GM19239 (cell line): Measurements from ENCODE around the gene SPOCK1.

Experiments
- DNase-seq: peaks from one replicate; pipeline ENCODE4 v3.0.0; 2011; ENCODE audit warnings: low spot score; ENCODE audit not compliant: insufficient read length
- FAIRE-seq: peaks from 2 replicates; lab custom pipeline; 2011; peaks lifted over from hg19 to GRCh38; lab: Jason Lieb, UNC

Gene SPOCK1

DNA sequence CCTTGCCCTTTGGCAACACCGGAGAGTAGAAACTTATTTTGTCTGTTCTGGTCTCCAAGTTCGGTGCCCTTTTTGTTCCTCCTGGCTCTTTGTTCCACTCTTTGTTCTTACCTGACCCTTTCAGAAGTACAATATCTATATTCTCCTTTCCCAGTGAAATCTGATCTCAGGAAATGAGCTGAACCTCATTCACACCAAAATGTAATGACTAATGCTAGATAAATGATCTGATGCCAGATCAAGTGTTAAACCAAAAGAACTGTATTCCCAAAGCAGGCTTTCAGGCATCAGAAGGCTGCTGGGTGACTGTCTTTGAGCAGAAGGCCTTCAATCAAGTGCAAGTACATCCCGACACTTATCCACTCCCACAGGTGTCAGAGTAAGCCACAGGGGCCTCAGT, 156.4 kb downstream of the SPOCK1 start:
- no peak for FAIRE-seq
- no peak for DNase-seq

DNA sequence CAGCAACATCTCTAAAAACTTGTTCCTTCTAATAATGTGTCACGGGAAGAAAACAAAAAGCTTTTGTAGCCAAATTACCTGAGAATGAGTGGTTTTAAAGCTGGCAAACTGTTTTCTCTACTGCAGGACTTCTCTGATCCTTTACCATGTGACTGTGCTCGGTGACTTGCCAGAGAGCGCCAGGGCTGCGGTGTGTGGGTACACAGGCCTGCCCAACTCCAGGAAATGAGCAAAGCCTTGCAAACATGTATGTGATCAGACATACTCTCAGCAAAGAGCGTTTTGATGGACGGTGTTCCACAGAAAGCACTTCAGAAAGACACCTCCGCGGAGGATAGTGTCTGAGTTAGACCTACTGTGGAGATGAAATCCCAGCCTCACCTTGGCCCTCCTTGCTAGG, 157.3 kb downstream of the SPOCK1 start:
- FAIRE-seq = no peak
- DNase-seq = no peak

DNA sequence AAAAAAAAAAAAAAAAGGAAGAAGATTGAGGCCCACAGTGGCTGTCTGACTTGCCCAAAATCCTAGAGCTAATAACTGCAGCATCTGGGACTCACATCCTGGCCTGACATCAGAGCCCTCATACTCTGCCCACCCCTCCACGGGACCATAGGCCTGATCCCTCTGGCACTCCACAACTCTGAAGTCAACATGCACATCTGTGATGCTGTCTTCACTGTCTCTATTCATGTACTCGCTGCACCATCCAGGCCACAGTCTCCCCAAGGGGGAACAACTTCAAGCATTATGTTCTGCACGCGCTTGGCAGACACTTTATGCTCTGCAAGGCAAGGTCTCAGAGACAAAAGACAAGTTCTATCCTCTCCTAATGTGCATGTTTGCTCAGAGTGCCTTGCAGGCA, 158.2 kb downstream of the SPOCK1 start:
- FAIRE-seq (no peak), DNase-seq (no peak)

DNA sequence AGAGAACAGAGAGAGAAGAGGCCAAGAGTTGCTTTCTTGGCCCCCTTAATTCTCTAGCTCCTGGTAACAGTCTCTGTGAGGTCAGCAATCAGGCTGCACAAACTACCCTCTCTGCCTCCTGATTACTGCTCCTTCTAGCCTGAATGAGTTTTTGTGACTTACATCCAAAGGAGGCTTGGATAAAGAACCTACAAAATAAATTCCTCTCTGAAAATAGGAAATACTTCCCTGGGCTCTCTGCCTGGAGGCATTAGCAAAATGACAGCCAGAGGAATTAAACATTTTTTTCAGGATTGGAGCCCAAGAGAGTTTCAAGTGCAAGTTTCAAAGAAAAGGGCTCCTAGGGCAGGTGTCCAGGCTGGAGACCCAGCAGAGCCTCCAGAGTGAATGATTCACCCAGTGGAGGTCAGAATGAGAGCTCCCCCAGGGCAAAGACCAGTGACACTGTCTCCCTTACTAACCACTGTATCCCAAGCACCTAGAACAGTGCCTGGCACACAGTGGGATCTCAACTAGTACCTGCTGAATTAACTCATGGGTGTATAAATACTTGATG, 162.5 kb downstream of the SPOCK1 start:
- no peak for FAIRE-seq
- no peak for DNase-seq

- FAIRE-seq (no peak), DNase-seq (no peak)
Observed at GRCh38 chr5:137336161-137336560, 163.0 kb downstream of the SPOCK1 start.

- FAIRE-seq = no peak
Observed at GRCh38 chr5:137335493-137335892, 163.6 kb downstream of the SPOCK1 start.

GRCh38 chr5:137333928-137334327, 165.2 kb downstream of the SPOCK1 start:
- FAIRE-seq (no peak), DNase-seq (no peak)

More at GRCh38 chr5:137335493-137335892, 163.6 kb downstream of the SPOCK1 start:
- DNase-seq = no peak

- FAIRE-seq (no peak), DNase-seq (no peak)
Observed at GRCh38 chr5:137333475-137333874, 165.7 kb downstream of the SPOCK1 start.

DNA sequence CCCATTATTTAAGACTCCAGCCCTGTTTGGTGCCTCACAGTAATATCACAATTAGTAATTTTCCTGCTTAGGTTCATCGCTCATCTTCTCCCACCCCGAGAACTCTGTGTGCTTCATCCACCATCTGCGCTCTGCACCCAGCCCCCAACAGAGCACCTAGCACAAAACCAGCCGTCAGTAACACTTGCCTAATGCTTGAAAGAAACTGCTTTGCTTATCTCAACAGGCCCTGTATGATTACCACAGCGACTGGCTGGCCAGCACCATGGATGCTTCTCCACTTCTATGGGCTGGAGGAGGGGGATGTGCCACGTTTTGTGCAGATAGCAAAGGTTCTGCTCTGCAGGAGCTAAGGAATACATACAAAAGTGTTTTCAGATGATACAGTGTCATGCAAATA, 166.8 kb downstream of the SPOCK1 start:
- FAIRE-seq = no peak

GRCh38 chr5:137329586-137330296, 169.4 kb downstream of the SPOCK1 start:
- FAIRE-seq (no peak), DNase-seq (no peak)

More for the DNA sequence above, 166.8 kb downstream of the SPOCK1 start:
- no peak for DNase-seq

DNA sequence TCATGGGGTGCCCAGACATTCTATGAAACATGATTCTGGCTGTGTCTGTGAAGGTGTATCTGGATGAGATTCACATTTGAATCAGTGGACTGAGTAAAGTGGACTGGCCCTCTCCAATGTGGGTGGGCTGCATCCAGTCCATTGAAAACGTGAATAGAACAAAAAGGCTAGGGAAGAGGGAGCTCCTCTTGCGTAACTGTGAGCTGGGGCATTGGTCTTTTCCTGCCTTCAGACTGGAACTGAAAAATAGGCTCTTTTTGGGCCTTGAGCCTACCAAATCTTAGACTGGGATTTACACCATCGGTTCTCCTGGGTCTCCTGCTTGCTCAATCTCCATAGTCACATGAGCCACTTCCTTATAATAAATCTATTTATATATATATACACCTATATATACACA, 170.1 kb downstream of the SPOCK1 start:
- DNase-seq (no peak), FAIRE-seq (no peak)

- FAIRE-seq = no peak
- no peak for DNase-seq
Observed at GRCh38 chr5:137328463-137328862, 170.7 kb downstream of the SPOCK1 start.

DNA sequence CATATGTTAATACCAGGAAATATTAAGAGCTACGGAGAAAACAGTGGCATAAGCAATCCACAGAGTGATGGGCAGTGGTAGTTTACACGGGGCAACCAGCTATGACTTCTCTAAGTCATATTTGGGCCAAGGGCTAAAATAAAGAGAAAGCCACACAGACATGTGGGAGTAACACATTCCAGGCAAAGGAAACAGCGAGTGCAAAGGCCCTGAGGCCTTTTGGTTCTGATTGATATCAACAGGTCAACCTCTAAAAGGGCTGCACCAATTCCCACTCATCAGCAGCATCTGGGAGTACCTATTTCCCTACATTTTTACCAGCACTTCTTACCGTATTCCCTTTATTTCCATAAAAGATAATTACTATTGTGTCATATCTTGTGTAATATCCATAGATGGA, 173.4 kb downstream of the SPOCK1 start:
- FAIRE-seq = no peak
- DNase-seq = no peak

DNA sequence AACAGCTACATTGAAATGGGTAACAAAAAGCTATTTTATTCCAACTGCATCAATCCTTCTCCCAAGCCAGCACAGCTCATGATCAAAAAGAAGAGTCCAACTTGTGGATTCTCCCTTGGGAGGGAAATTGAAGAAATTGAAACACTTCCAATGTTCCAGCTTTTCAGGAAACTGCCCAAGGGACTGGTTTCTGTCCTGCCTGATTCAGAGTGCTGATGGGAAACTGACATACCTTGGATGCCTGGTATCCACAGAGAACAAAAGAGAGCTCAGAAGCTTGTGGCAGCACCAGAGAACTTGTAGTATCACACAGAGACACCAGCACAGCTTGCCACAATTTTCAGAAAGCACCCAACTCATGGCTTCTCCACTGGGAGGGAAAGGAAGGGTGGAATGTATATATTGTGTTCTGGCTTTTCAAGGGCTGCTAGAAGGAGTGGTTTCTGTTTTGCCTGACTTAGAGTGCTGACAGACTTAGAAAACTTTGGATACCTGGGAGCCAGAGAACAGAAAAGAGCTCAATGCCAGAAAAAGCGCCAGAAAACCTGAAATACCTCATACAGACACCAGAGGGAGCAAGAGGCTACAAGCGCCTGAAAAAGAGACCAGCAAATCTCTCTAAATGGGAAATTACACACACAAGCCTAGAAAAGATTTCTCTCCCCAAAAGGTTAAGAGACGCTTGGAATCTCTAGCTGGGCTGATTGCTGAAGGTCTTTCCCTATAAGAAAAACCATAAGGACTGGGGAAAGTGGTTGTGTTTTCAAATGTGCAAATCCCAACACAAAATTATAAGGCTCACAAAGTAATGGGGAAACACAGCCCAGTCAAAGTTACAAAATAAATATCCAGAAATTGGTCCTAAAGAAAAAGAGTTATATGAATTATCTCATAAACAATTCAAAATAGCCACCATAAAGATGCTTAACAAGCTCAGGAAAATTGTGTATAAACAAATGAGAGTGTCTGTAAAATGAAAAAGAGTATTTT, 178.8 kb downstream of the SPOCK1 start:
- DNase-seq (peak; percentile 49), FAIRE-seq (peak; percentile 80)

GRCh38 chr5:137318027-137318426, 181.1 kb downstream of the SPOCK1 start:
- DNase-seq (no peak), FAIRE-seq (no peak)

GRCh38 chr5:137316346-137316736, 182.8 kb downstream of the SPOCK1 start:
- no peak for FAIRE-seq
- no peak for DNase-seq

DNA sequence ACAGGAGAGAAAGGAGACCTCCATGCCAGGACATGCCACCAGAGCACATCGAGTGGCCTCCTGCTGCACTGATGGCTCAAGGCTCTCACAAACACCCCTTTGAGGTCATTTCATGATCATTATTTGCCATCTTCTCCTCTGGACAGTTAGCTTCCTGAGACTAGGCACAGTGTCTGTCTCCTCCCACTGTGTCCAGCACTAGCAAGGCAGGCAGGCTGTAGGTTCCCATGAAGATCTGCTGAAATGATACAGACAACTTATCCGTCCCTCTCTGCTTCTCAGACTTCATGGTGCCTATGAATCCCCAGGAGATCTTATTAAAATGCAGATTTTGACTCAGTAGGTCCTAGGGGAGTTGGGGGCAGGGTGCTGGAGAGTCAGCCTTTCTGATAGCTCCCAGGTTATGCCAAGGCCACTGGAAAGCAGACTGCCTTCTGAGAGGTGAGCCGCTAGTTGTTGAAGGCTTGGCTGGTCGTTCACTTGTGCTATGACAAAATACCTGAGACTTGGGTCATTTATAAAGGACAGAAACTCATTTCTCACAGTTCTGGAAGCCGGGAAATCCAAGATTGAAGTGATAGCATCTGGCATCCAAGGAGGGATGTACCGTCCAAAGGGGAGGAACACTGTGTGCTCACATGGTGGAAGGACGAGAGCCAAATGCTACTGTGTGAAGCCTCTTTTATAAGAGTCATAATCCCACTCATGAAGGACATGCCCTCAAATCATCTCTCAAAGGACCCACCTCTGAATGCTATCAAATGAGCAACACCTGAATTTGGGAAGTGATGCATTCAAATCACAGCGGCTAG, 183.4 kb downstream of the SPOCK1 start:
- FAIRE-seq (no peak), DNase-seq (no peak)

DNA sequence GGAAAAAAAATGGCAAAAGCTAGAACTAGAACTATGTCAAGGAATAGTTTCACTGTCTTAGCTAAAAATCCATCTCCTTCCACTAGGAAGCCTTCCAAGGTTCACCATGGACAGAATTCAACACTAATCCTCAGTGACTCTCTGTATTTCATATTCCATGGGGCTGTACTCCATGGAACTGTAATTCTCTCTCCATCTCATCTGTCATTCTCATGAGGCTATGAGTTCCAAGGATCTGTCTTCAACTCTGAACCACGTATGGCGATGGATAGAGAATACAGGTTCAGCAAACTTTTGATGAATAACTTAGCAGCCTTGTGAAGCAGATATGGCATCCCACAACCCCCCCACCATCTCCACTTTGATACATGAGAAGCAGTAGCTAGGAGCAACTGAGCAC, 184.0 kb downstream of the SPOCK1 start:
- FAIRE-seq = no peak
- DNase-seq = no peak

GRCh38 chr5:137313526-137314175, 185.5 kb downstream of the SPOCK1 start:
- FAIRE-seq (no peak), DNase-seq (no peak)

DNA sequence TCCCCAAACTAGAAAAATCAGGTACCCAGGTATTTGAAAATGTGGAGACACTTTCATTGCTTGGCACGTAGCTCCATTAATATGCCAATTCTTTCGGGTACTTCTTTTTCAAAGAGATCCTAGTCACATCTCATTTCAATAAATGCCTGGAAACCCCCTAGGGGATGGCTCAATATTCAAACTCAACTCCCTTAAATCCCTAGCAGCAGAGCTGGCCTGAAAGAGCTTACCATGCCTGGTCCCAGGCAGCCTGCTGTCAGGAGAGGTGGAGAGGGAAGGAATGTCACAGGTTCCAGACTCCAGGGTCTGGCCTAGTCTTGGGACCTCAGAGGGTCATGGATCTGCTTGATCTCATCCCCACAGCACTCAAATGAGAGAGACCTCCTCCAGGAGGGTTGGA, 187.1 kb downstream of the SPOCK1 start:
- DNase-seq (no peak), FAIRE-seq (no peak)
